Natural killer cell (primary cell): ENCODE measurements around the gene MITF. TPM values are rescaled to one million over a fixed set of nuclear protein-coding genes. Genes with fewer than 3 reads are reported as not detected.

Experiments
- ATAC-seq, 3 donors: fragments of 150-1000 bp in 2 of 3; fragments of 200-7000 bp in 1 of 3; cut with Tn5 transposase; 1 replicate in 1 of 3; 2 replicates in 2 of 3; pipeline ENCODE4 v1.10.0; 2021; ENCODE audit warnings: mild to moderate bottlenecking in 2 of 3, moderate library complexity in 2 of 3
- DNase-seq, 2 donors: peaks; one replicate each; pipeline versions ENCODE4 v3.0.0 to v3.0.0-alpha.2; 2013 to 2021; ENCODE audit warnings: mixed read lengths in 1 of 2
- H3K27ac ChIP-seq: one replicate; pipeline ENCODE4 v1.5.1; 2013; ENCODE audit warnings: mild to moderate bottlenecking, low read length
- H3K27me3 ChIP-seq: one replicate; pipeline ENCODE4 v1.6.1; 2013; ENCODE audit warnings: low read length; ENCODE audit not compliant: control insufficient read depth, insufficient read depth
- H3K36me3 ChIP-seq: one replicate; pipeline ENCODE4 v1.6.1; 2013; ENCODE audit warnings: low read length; ENCODE audit not compliant: control insufficient read depth, insufficient read depth
- H3K4me1 ChIP-seq: one replicate; pipeline ENCODE4 v1.6.1; 2013; ENCODE audit warnings: low read length; ENCODE audit not compliant: control insufficient read depth, insufficient read depth
- H3K4me3 ChIP-seq: one replicate; pipeline ENCODE4 v1.5.1; 2013; ENCODE audit warnings: low read length
- H3K9me3 ChIP-seq: one replicate; pipeline ENCODE4 v1.6.1; 2013; ENCODE audit warnings: low read length; ENCODE audit not compliant: control insufficient read depth, insufficient read depth
- H3K27ac Mint-ChIP-seq, 2 donors: one replicate each; pipeline ENCODE4 v1.8.0; 2022; ENCODE audit warnings: mild to moderate bottlenecking in 2 of 2, mixed read lengths in 2 of 2, moderate library complexity in 1 of 2
- H3K27me3 Mint-ChIP-seq, 2 donors: one replicate each; pipeline ENCODE4 v1.8.0; 2022; ENCODE audit warnings: low read depth in 2 of 2, mixed read lengths in 2 of 2
- H3K36me3 Mint-ChIP-seq: one replicate; pipeline ENCODE4 v1.8.0; 2022; ENCODE audit warnings: mixed read lengths
- H3K4me1 Mint-ChIP-seq, 2 donors: one replicate each; pipeline ENCODE4 v1.8.0; 2022; ENCODE audit warnings: mixed read lengths in 2 of 2
- H3K4me3 Mint-ChIP-seq: one replicate; pipeline ENCODE4 v1.8.0; 2022; ENCODE audit warnings: mild to moderate bottlenecking, moderate library complexity, mixed read lengths
- H3K9me3 Mint-ChIP-seq, 2 donors: one replicate each; pipeline ENCODE4 v1.8.0; 2022; ENCODE audit warnings: mixed read lengths in 2 of 2
- WGBS: methylation state at CpG from one replicate; pipeline ENCODE4 v1.1.7; 2013; ENCODE audit warnings: missing lambda C conversion rate; ENCODE audit not compliant: insufficient coverage; 5-methylcytosine and 5-hydroxymethylcytosine counted together
- intact Hi-C: fragments of 100-400 bp; cut with micrococcal nuclease; formaldehyde crosslinking; loops from one replicate; pipeline ENCODE4 v1.14.2; 2022
- total RNA-seq, 4 donors: library from RNA; stranded (reverse); fragments of 120-200 nt in 1 of 4; gene quantifications; one replicate each; pipeline versions ENCODE4 v1.2.3 to v1.2.4, GENCODE V29; 2013 to 2022
- TF ChIP-seq, protein P1 (sequence below): fragments of 200-600 bp; IDR thresholded peaks from one replicate; pipeline ENCODE4 v1.8.0; 2022; ENCODE audit warnings: antibody characterized with exemption

Gene MITF
- total RNA-seq, 3 donors from 2014 or later (not counting 1 experiment from before 2014, with no cell fraction given) = 0.23 to 1.5 (median 0.54) TPM

DNA sequence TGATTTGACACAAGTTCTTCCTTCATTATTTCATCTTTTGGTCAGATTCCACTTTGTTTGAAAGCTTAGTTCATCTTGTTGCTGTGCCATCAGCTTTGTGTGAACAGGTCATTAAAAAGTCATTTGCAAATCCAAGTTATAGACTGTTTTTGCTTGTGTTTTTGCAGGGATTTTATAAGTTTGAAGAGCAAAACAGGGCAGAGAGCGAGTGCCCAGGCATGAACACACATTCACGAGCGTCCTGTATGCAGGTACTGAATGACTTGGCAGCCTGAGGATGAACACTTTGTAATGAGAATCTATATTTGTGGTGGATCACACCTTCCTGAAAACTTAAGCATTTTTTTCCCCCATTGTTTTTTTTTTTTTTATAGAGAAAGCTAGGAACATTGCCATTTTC lies 199.7 kb downstream of the MITF start:
- no peaks in the 10 kb centered on the region for H3K27me3 ChIP-seq
- no peaks in the 10 kb centered on the region for H3K27me3 Mint-ChIP-seq
- H3K4me3 Mint-ChIP-seq = no peak overlapping the region
- WGBS = 94% methylated on average over 3 of the region's 3 CpGs
- TF ChIP-seq, protein P1, sequence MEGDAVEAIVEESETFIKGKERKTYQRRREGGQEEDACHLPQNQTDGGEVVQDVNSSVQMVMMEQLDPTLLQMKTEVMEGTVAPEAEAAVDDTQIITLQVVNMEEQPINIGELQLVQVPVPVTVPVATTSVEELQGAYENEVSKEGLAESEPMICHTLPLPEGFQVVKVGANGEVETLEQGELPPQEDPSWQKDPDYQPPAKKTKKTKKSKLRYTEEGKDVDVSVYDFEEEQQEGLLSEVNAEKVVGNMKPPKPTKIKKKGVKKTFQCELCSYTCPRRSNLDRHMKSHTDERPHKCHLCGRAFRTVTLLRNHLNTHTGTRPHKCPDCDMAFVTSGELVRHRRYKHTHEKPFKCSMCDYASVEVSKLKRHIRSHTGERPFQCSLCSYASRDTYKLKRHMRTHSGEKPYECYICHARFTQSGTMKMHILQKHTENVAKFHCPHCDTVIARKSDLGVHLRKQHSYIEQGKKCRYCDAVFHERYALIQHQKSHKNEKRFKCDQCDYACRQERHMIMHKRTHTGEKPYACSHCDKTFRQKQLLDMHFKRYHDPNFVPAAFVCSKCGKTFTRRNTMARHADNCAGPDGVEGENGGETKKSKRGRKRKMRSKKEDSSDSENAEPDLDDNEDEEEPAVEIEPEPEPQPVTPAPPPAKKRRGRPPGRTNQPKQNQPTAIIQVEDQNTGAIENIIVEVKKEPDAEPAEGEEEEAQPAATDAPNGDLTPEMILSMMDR = no peak
- no peaks in the 10 kb centered on the region for H3K4me1 ChIP-seq
- intact Hi-C loops = no loop called here
- no peaks in the 10 kb centered on the region for H3K36me3 ChIP-seq
- ATAC-seq (no peak), DNase-seq (no peak)
- H3K9me3 Mint-ChIP-seq = no peaks in the 10 kb centered on the region
- no peak overlapping the region for H3K4me3 ChIP-seq
- H3K27ac Mint-ChIP-seq = no peak overlapping the region
- no peaks in the 10 kb centered on the region for H3K36me3 Mint-ChIP-seq
- no peaks in the 10 kb centered on the region for H3K4me1 Mint-ChIP-seq
- H3K27ac ChIP-seq = no peak overlapping the region
- H3K9me3 ChIP-seq = no peaks in the 10 kb centered on the region

DNA sequence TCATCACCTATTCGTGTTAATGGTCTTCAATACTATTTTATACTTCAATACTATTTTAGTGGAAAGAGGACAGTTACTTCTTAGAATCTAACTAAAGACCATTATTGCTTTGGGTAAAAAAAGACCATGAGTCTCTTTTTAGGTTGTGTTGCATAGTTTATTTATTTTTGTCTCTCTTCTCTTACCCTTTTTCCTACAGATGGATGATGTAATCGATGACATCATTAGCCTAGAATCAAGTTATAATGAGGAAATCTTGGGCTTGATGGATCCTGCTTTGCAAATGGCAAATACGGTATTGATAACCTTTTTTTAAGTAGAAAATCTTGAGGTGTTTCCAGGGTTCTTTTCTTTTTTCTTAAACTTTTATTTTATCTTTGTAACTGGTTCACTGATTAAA lies 201.8 kb downstream of the MITF start:
- ATAC-seq (no peak), DNase-seq (no peak)
- no peaks in the 10 kb centered on the region for H3K4me1 ChIP-seq
- no peak overlapping the region for H3K4me3 ChIP-seq
- no peaks in the 10 kb centered on the region for H3K9me3 Mint-ChIP-seq
- H3K4me1 Mint-ChIP-seq = no peaks in the 10 kb centered on the region
- no CpG with 5 or more reads among the region's 3 CpGs for WGBS
- intact Hi-C loops = no loop called here
- no peak overlapping the region for H3K4me3 Mint-ChIP-seq
- H3K36me3 Mint-ChIP-seq = no peaks in the 10 kb centered on the region
- TF ChIP-seq, protein P1 = no peak
- no peaks in the 10 kb centered on the region for H3K27me3 ChIP-seq
- H3K27ac Mint-ChIP-seq = no peak overlapping the region
- no peaks in the 10 kb centered on the region for H3K36me3 ChIP-seq
- H3K27me3 Mint-ChIP-seq = no peaks in the 10 kb centered on the region
- H3K27ac ChIP-seq = no peak overlapping the region
- no peaks in the 10 kb centered on the region for H3K9me3 ChIP-seq

DNA sequence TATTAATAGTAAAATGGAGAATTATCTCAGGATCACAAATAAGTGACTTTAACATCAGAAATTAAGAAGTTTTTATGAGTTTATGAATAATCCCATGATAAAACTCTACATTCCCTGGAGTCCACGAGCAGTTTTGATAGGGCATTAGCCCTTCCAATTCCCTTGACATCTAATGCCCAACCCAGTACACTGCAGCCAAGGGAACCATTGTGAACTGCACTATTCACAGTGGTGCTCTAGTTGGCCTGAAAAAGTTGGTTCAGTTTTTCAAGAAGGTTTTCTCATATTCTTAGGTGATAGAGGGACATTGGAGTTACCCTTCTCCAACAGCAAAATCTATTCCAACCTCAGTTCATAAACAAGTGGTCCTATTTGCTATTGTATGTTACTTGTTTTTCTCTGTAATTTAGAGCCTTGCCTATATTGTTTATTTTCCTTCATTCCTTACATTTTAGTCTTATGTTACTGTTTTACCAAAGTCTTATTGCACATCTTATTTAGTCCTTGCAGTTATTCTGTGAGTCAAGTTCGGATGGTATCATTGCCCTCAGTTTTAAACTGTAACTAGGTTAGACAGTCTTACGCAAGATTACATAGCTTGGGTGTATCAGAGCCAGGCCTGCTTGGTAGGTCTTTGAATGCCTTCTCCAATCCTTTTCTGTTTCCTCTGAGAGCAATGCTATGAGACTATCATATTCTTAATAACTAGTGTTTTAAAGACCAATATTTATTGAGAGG lies 202.3 kb downstream of the MITF start:
- no peak overlapping the region for H3K27ac ChIP-seq
- TF ChIP-seq, protein P1 = no peak
- Mint-ChIP-seq H3K27ac (no peak overlapping the region), H3K36me3 (no peaks in the 10 kb centered on the region), H3K4me1 (no peaks in the 10 kb centered on the region), H3K9me3 (no peaks in the 10 kb centered on the region), H3K27me3 (no peaks in the 10 kb centered on the region), H3K4me3 (no peak overlapping the region)
- no peak overlapping the region for H3K4me3 ChIP-seq
- no peaks in the 10 kb centered on the region for H3K9me3 ChIP-seq
- ATAC-seq = no peak
- H3K36me3 ChIP-seq = no peaks in the 10 kb centered on the region
- no peaks in the 10 kb centered on the region for H3K4me1 ChIP-seq
- H3K27me3 ChIP-seq = no peaks in the 10 kb centered on the region
- no peak for DNase-seq
- 86% methylated on average over 3 of the region's 3 CpGs for WGBS
- intact Hi-C loops = no loop called here
